Measurements from ENCODE around the gene CALHM1. TPM values are rescaled to one million over a fixed set of nuclear protein-coding genes. Genes with fewer than 3 reads are reported as not detected.

Gene CALHM1
- total RNA-seq, 1 donor from 2014 or later = 0.40 TPM

- TF ChIP-seq CTCF (IDR thresholded peaks at IDR 0.05) = peak; percentile 58
- Mint-ChIP-seq H3K9me3 (no peaks in the 10 kb centered on the region), H3K4me3 (no peak overlapping the region), H3K27ac (no peak overlapping the region), H3K36me3 (ENCODE audit: low read depth) (peaks cover 92% of the 10 kb centered on the region), H3K4me1 (no peaks in the 10 kb centered on the region), H3K27me3 (no peaks in the 10 kb centered on the region)
- ATAC-seq (ENCODE audit: low read depth) = peak; percentile 47
- CTCF ChIA-PET = interaction anchor here (0.8 to 6.9 kb wide), 14 partner anchors 11 to 499 kb away, joined by 3 to 112 read pairs (median 4); partner anchors contain the start of genes CALHM3, CNNM2 and NEURL1
- intact Hi-C loops (cut with micrococcal nuclease) = loop anchor here (1.0 to 5.0 kb wide), 4 partner anchors 36 to 271 kb away; partner anchors contain the start of gene CALHM2
- peak; percentile 20 for DNase-seq
- POLR2A ChIA-PET = interaction anchor here (0.6 to 1.1 kb wide), 3 partner anchors 23 to 644 kb away, joined by 3 to 6 read pairs (median 4); no protein-coding TSS in a partner anchor
These were observed 42.1 kb downstream of the CALHM1 start for GRCh38 chr10:103416436-103417147.

GRCh38 chr10:103415581-103415980, 43.1 kb downstream of the CALHM1 start:
- Mint-ChIP-seq H3K27ac (no peak overlapping the region), H3K36me3 (ENCODE audit: low read depth) (peaks cover 92% of the 10 kb centered on the region), H3K27me3 (no peaks in the 10 kb centered on the region), H3K9me3 (no peaks in the 10 kb centered on the region), H3K4me1 (no peaks in the 10 kb centered on the region), H3K4me3 (no peak overlapping the region)
- ChIA-PET CTCF (interaction anchor here (1.2 to 6.9 kb wide), 12 partner anchors 12 to 498 kb away, joined by 3 to 112 read pairs (median 6); partner anchors contain the start of genes CALHM3, CNNM2 and NEURL1), POLR2A (interaction anchor here (0.6 to 1.1 kb wide), 2 partner anchors 22 to 643 kb away, joined by 3 to 6 read pairs; no protein-coding TSS in a partner anchor)
- DNase-seq = no peak
- no peak for ATAC-seq (ENCODE audit: low read depth)
- TF ChIP-seq CTCF (IDR thresholded peaks at IDR 0.05) = no peak
- intact Hi-C loops (cut with micrococcal nuclease) = loop anchor here (5.0 kb wide), 2 partner anchors 37 to 272 kb away; partner anchors contain the start of gene CALHM2

GRCh38 chr10:103413564-103413963, 45.1 kb downstream of the CALHM1 start:
- H3K36me3 Mint-ChIP-seq (ENCODE audit: low read depth) = peaks cover 93% of the 10 kb centered on the region
- POLR2A ChIA-PET = no interaction called here
- DNase-seq (no peak), ATAC-seq (ENCODE audit: low read depth) (no peak)
- CTCF ChIA-PET = interaction anchor here (1.4 to 3.2 kb wide), 3 partner anchors 68 to 72 kb away, joined by 4 to 9 read pairs (median 4); no protein-coding TSS in a partner anchor
- H3K4me1 Mint-ChIP-seq = no peaks in the 10 kb centered on the region
- no peaks in the 10 kb centered on the region for H3K9me3 Mint-ChIP-seq
- no peak overlapping the region for H3K27ac Mint-ChIP-seq
- H3K27me3 Mint-ChIP-seq = no peaks in the 10 kb centered on the region
- no peak for TF ChIP-seq CTCF (IDR thresholded peaks at IDR 0.05)
- intact Hi-C loops (cut with micrococcal nuclease) = no loop called here
- H3K4me3 Mint-ChIP-seq = no peak overlapping the region

Other genes starting within 250 kb of the CALHM1 start
- gene RPEL1, start 213.0 kb downstream of the CALHM1 start, total RNA-seq = not detected in 2 replicates
- gene INA, start 181.8 kb downstream of the CALHM1 start, total RNA-seq = not detected in 2 replicates
- 7.3 and 7.6 TPM in 2 replicates for gene PCGF6, start 107.8 kb downstream of the CALHM1 start, total RNA-seq
- gene TAF5, start 90.9 kb downstream of the CALHM1 start, total RNA-seq = 3.6 and 3.8 TPM in 2 replicates
- gene ATP5MK, start 62.4 kb downstream of the CALHM1 start, total RNA-seq = 208 and 223 TPM in 2 replicates
- 65.4 and 66.0 TPM in 2 replicates for gene PDCD11, start 62.3 kb downstream of the CALHM1 start, total RNA-seq
- 17.5 and 21.4 TPM in 2 replicates for gene CALHM2, start 6.5 kb downstream of the CALHM1 start, total RNA-seq
- not detected in 2 replicates for gene CALHM3, start 20.3 kb upstream of the CALHM1 start, total RNA-seq
- 0.61 and 0.93 TPM in 2 replicates for gene NEURL1, start 34.8 kb upstream of the CALHM1 start, total RNA-seq

Measured in activated B cell treated with CpG ODN at 0.5 μM for 24 hours (primary cell).